Activated T-cell treated with anti-CD3 and anti-CD28 coated beads for 24 hours (primary cell): ENCODE results near the gene TARBP1.
"Not testable (repeated sequence)": the region's sequence is repeated elsewhere in the genome, so short reads cannot be mapped to it uniquely, and the experiment has no call there.

Source experiments
- DNase-seq: peaks from one replicate; pipeline ENCODE4 v3.0.0-alpha.2; 2020; ENCODE audit warnings: low read depth

Gene TARBP1

GRCh38 chr1:234507089-234507488 lies 28.1 kb upstream of the TARBP1 start:
- DNase-seq = no peak

- DNase-seq = no peak
Observed at GRCh38 chr1:234505769-234506102, 26.8 kb upstream of the TARBP1 start.

DNA sequence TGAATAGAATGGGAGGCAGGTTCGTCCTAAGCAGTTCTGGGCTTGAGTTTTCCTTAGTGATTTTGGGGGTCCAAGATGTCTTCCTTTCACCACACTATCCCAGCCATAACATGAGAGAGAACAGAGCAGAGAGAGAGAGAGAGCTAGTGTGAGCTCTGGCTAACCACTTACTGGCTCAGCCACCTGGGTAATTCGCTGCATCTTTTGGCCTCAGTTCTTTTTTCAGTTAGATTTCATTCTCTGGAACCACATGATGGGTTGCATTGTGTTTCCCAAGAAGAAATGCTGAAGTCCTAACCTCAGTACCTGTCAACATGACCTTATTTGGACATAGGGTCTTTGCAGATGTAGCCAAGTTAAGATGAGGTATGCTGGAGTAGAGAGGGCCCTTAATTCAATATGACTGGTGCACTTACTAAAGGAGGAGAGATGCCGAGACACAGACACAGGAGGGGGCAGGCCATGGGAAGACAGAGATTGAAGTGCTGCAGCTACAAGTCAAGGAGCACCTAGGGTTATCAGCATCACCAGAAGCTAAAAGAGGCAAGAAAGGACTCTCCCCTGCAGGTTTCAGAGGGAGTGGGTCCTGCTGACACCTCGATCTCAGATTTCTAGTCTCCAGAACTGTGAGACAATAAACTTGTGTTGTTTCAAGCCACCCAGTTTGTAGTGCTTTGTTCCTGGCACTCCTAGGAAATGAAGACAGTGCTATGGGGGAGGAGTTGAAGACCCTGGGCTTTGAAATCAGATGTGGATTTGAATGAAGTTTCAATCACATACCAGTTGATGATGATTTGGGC lies 26.2 kb upstream of the TARBP1 start:
- DNase-seq = no peak

- not testable (repeated sequence) for DNase-seq
Observed at GRCh38 chr1:234504251-234504650, 25.3 kb upstream of the TARBP1 start.

- no peak for DNase-seq
Observed at GRCh38 chr1:234503193-234504050, 24.4 kb upstream of the TARBP1 start.

- no peak for DNase-seq
Observed at GRCh38 chr1:234502785-234503184, 23.8 kb upstream of the TARBP1 start.

GRCh38 chr1:234500269-234500668 lies 21.3 kb upstream of the TARBP1 start:
- no peak for DNase-seq

DNA sequence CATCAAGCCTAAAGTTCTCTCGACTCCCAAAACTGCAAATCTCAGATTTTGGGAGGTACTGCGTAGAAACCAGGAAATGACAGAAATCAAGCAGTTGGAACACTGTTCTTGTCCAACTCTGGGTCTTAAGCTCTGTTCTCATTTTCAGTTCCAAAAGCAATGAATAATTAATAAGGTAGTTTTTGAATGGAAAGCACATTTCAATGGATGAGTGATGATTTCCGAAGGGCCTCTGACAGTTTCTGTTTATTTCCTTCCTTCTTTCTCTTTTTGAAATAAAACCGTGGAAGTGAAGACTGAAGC lies 20.9 kb upstream of the TARBP1 start:
- DNase-seq = no peak

DNA sequence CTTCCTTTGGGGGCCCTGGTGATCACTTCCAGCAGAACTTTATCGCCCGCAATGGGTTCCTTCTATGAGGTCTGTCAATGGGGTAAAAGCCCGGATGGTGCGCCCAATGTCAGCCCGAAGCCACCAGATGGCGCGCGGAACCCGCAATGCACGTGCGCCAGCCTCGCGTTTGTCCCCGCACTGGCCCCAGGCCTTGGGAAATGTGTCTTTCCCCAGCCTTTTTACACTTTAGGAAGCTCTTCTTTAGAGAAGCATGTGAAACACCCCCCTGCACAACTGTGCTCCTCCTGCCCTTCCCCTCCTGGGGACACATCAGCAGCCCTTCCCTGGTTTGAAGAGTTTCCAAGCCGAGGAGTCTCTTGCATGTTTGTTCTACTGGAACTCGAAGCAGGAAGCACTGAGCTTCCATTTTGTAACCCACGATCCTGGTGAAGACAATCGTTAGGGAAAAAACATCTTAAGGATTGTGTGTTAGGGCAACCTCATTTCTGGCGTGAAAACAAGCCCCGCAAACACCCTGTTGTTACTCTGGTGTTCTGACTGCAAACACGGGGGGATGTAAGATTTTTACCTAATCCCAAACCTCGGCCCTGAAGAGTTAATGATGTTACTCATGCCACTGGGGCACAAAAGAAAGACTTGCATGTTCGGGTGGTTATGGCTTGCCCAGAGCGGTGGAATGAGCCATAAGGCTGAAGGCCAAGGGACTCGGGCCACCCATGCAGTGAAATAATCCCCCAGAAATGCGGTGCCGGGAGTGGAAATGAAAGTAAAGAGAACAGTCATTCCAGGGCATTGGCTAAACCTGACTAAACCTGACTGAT lies 20.4 kb upstream of the TARBP1 start:
- DNase-seq = peak; percentile 80

- DNase-seq = no peak
Observed at GRCh38 chr1:234498448-234499118, 19.6 kb upstream of the TARBP1 start.

- DNase-seq = no peak
Observed at GRCh38 chr1:234497589-234497988, 18.6 kb upstream of the TARBP1 start.

DNA sequence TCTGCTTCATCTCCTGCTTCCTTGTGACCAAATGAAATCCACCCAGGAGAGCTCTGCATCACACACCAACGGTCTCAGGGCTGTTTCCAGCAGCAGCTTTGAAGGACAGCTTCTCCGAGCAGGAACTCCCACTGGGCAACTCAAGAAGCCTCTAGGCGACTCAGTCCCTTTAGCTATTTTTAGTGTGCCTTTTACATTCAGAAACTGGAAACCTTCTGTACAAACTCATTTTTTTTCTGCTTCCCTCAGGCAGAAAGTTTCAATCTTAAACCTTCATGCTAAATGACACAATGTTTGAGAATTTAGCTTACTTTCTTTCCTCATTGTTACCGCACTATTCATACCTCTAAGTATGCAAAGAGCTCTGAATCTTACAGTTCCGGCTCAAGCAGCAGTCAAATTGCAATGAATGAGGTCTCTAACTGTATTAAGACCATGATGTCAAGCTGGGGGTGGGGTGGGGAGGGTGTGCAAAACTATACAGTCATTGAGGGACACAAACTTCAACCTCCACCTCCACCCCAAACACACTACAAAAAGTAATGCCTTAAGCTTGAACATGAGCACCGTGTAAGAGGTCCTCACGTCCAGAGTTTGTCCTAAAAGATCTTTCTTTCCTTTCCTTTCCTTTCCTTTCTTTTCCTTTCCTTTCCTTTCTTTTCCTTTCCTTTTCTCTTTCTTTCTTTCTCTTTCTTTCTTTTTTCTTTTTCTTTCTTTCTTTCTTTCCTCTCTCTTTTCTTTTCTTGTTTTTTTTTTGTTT lies 16.4 kb upstream of the TARBP1 start:
- no peak for DNase-seq

GRCh38 chr1:234494049-234494448 lies 15.1 kb upstream of the TARBP1 start:
- no peak for DNase-seq

DNA sequence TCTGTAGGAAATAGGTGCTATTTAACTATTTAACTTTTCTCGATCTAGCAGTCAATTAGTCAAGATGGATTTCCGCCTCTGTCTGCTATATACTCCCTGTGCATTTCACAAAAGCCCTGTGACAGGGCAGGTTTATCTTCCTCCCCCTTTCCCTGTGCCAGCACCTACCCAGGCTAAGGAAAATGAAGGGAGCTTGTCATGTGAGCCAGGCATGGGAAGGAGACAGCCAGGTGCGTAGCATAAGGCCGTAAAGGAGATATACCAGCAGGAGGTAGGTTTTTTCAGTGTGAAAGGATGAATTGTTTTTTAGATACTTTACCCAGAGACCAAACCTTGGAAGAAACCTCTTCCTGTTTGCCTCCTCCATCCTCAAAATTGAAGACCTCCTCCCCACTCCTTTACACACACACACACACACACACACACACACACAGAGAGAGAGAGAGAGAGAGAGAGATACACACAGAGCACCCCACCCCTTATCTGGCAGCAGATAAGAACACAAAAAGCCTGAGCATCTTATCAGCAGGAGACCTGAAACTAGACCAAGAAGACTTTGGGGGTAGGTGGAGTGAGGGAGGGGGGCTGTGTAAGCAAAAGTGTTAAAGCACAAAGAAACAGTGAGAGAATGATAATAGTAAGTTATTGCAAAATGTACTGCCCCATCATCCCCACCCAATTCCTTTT lies 12.0 kb upstream of the TARBP1 start:
- DNase-seq = no peak

- DNase-seq = no peak
Observed at GRCh38 chr1:234489698-234490077, 10.7 kb upstream of the TARBP1 start.

GRCh38 chr1:234489007-234489697 lies 10.2 kb upstream of the TARBP1 start:
- DNase-seq = no peak

GRCh38 chr1:234488054-234489006 lies 9.4 kb upstream of the TARBP1 start:
- no peak for DNase-seq

GRCh38 chr1:234486858-234487840 lies 8.2 kb upstream of the TARBP1 start:
- DNase-seq = no peak
